H1 (cell line): ENCODE data around the gene HTR6.

ENCODE experiments used
- CEBPB ChIP-seq: IDR thresholded peaks from 2 replicates; pipeline ENCODE4 v1.6.1; 2012; ENCODE audit warnings: low read depth, low read length
- CHD1 ChIP-seq: IDR thresholded peaks from 2 replicates; pipeline ENCODE4 v1.6.1; 2012; ENCODE audit warnings: low read depth, low read length, improper control_type of control experiment
- CHD2 ChIP-seq: IDR thresholded peaks from 2 replicates; pipeline ENCODE4 v1.6.1; 2012; ENCODE audit warnings: low read length, improper control_type of control experiment
- CTCF ChIP-seq, 3 experiments: IDR thresholded peaks; 1 replicate in 2 of 3; 2 replicates in 1 of 3; pipeline versions ENCODE4 v1.5.1 to v1.6.1; 2011; ENCODE audit warnings: low read length in 3 of 3, mild to moderate bottlenecking in 3 of 3, inconsistent platforms in 2 of 3, low read depth in 1 of 3, moderate library complexity in 1 of 3; ENCODE audit not compliant: insufficient read depth in 1 of 3; ENCODE audit errors: control extremely low read depth in 1 of 3
- EZH2 ChIP-seq: fragments of 200-600 bp; sonication (generic); IDR thresholded peaks from 2 replicates; pipeline ENCODE4 v1.7.1; 2012; ENCODE audit warnings: low read depth, mild to moderate bottlenecking, moderate library complexity, low read length, inconsistent platforms; ENCODE audit not compliant: severe bottlenecking
- GABPA ChIP-seq: IDR thresholded peaks from 2 replicates; pipeline ENCODE4 v1.6.1; 2011; ENCODE audit warnings: mild to moderate bottlenecking, low read length, moderate library complexity, borderline replicate concordance; ENCODE audit not compliant: insufficient read depth
- JUND ChIP-seq: IDR thresholded peaks from 2 replicates; pipeline ENCODE4 v1.6.1; 2011; ENCODE audit warnings: mild to moderate bottlenecking, improper control_type of control experiment, low read length
- POLR2A ChIP-seq, 2 experiments: IDR thresholded peaks; 1 replicate in 1 of 2; 2 replicates in 1 of 2; pipeline ENCODE4 v1.6.1; 2011; ENCODE audit warnings: low read depth in 2 of 2, low read length in 2 of 2, mild to moderate bottlenecking in 2 of 2; ENCODE audit errors: control extremely low read depth in 1 of 2
- RAD21 ChIP-seq, 2 experiments: IDR thresholded peaks in 1 of 2; conservative IDR thresholded peaks in 1 of 2; 2 replicates each; pipeline ENCODE4 v1.6.1; 2011; ENCODE audit warnings: low read depth in 2 of 2, low read length in 2 of 2, improper control_type of control experiment in 1 of 2, inconsistent platforms in 1 of 2, mild to moderate bottlenecking in 1 of 2, moderate library complexity in 1 of 2
- SAP30 ChIP-seq: fragments of 300-600 bp; sonication (generic); IDR thresholded peaks from 2 replicates; pipeline ENCODE4 v1.7.1; 2012; ENCODE audit warnings: low read length, moderate library complexity, mild to moderate bottlenecking, inconsistent platforms; ENCODE audit not compliant: insufficient read depth, insufficient replicate concordance
- TCF12 ChIP-seq: IDR thresholded peaks from 2 replicates; pipeline ENCODE4 v1.6.1; 2011; ENCODE audit warnings: low read depth, mild to moderate bottlenecking, low read length
- USF2 ChIP-seq: IDR thresholded peaks from 2 replicates; pipeline ENCODE4 v1.6.1; 2011; ENCODE audit warnings: low read length, improper control_type of control experiment
- TF ChIP-seq, protein P1 (sequence below): IDR thresholded peaks from 2 replicates; pipeline ENCODE4 v1.6.1; 2011; ENCODE audit warnings: low read depth, mild to moderate bottlenecking, low read length; ENCODE audit not compliant: insufficient read depth

DNA sequence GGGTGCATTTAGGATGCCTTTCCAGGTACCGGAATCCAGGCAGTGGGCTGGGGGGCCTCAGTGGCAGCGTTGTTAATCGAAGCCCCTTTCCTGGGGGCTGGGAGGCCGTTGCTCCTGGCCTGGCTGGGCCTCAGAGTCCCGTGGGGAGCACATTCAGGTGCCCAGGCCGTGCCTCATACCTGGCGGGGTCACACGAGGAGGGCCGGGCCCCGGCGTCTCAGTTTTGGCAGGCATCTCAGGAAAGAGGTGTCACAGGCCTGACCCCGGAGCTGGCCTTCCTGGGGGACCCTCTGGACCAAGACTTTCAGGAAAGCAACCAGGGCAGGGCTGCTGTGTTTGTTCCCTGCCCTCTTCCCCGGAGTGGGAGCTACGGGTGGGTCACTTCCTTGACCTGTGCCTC lies 16.4 kb upstream of the HTR6 start:
- TF ChIP-seq CTCF (IDR thresholded peaks at IDR 0.05; ENCODE audit: control extremely low read depth in 1 of 3, insufficient read depth in 1 of 3, low read depth in 1 of 3, low read length in 3 of 3) (no peak), CEBPB (no peak), RAD21 (IDR thresholded peaks at IDR 0.05 in 1 of 2, conservative IDR thresholded peaks at IDR 0.05 in 1 of 2; ENCODE audit: low read depth in 2 of 2, low read length in 2 of 2) (no peak), EZH2 (no peak), USF2 (no peak), CHD2 (no peak), POLR2A (IDR thresholded peaks at IDR 0.05; ENCODE audit: control extremely low read depth in 1 of 2, low read depth in 2 of 2, low read length in 2 of 2) (no peak), CHD1 (no peak), SAP30 (no peak), TCF12 (no peak), GABPA (no peak), JUND (no peak)
- TF ChIP-seq, protein P1, sequence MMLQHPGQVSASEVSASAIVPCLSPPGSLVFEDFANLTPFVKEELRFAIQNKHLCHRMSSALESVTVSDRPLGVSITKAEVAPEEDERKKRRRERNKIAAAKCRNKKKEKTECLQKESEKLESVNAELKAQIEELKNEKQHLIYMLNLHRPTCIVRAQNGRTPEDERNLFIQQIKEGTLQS: no peak
